Measurements from ENCODE around the gene COA4. TPM values are rescaled to one million over a fixed set of nuclear protein-coding genes. Genes with fewer than 3 reads are reported as not detected.

The COA4 gene
- 58.5 and 64.4 TPM in 2 replicates for total RNA-seq

DNA sequence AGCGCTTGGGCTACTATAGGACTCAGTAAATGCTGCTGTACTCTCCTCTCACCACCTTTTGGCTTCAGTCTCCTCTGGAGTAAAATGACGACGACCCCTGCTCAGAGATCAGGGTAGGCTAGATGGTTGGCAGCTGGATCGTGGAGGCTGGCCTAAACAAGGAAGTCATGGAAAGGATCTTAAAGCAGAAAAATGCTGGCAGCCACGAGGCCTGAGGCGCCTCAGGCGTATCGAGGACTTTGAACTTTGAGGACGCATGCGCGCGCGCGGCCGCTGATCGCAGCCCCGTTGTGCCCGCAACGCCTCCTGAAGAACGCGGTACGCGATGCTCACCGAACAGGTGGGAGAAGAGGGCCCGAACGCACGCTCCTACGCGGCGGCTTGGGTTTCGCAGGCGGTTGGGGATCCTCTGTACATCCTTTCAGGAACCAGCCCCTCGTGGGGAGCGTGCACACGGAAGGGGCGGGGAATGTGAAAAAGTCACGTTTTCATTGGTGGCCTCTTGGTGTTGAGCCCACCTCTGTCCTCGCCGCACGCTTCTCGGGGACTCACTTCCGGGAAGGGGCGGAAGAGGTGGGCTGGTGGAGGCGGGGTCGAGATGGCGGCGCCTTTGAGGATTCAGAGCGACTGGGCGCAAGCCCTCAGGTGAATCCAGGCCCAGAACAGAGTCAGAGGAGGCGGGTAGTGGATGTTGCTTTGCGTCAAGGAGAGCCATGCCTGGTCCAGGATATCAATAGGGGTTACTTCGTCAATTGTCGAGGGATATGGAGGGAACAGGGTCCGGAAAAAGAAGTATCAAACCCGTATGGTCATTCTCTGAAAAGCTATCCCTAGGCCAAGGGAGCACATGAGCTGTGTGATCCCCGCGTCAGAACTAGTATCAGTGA, at the start of gene COA4, which contains the start of gene PAAF1:
COA4 (minus strand) TSS at position 423 of the 887 bp plus-strand sequence. CDS start 3,468 bp downstream, outside the sequence.
PAAF1 (plus strand) TSS at position 576 of the 887 bp plus-strand sequence; CDS start at position 599, 23 bp downstream.

Other genes starting within 250 kb of the COA4 start
- gene PLEKHB1, start 230.3 kb downstream of the COA4 start, total RNA-seq: 0.62 and 5.6 TPM in 2 replicates
- gene RAB6A, start 115.8 kb downstream of the COA4 start, total RNA-seq: 109 and 115 TPM in 2 replicates
- gene MRPL48, start 89.0 kb downstream of the COA4 start, total RNA-seq: 17.5 and 25.1 TPM in 2 replicates
- gene PAAF1, start 153 bp upstream of the COA4 start, total RNA-seq: 10.7 and 14.1 TPM in 2 replicates
- gene DNAJB13, start 74.2 kb upstream of the COA4 start, total RNA-seq: not detected in 2 replicates
- gene UCP2, start 106.0 kb upstream of the COA4 start, total RNA-seq: 0.50 TPM in 1 of 2 replicates, not detected in the other
- 0.50 TPM in 1 of 2 replicates, not detected in the other for gene UCP3, start 132.2 kb upstream of the COA4 start, total RNA-seq